ENCODE results near the gene SV2B.

The SV2B gene

GRCh38 chr15:91234759-91235158 lies 134.7 kb downstream of the SV2B start:
- no peak for DNase-seq

DNA sequence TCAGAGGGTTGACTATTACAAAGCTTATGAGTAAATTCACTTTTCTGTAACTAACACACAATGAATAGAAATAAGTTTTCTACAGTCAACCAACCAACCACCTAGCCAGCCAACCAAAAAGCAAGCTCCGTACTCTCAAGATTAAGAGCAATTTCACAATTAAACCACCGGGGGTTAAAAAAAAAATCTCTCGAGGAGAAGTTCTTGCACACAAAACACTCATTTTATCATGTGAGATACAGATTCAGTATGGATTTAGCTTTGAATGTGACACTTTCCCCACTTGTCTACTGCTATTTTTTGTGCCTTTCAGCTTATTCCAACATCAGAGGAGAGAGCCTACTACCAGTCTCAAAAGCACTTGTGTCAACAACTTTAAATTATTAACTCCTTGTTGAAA lies 135.3 kb downstream of the SV2B start:
- no peak for DNase-seq

DNA sequence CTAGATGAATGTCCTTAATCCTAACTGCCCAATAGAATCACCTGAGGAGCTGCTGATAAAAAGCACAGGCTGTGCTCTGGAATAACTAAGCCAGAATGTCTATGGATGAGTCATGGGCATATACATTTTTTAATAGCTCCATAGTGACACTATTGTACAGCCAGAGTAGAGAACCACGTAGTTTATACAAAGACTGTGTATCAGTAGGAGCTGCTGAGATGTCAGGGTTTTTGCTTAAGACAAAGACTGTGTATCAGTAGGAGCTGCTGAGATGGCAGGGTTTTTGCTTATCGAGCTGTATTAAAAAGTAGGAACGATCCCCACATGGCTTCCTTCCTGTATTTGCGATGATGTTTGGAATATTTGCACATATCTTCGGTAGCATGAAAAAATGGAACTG lies 137.4 kb downstream of the SV2B start:
- no peak for DNase-seq

GRCh38 chr15:91238644-91239425 lies 138.8 kb downstream of the SV2B start:
- no peak for DNase-seq

DNA sequence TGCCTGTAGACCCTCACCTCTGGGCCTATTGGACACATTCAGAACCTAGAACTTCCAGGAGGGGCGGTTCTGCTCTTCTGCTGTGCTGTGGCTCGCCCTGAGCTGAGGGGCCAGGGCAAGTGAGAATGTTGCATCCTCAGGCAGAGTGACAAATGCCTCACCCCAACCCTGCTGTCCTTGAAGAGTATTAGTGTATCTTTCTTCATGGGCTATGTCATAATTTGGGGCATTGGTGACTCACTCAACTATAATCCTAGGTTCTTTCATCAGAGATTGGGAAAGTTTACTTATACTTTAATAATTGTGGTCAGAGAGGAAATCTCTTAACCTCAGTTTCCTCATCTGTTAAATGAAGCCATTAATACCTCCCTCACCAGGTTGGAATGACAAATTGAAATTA lies 143.8 kb downstream of the SV2B start:
- DNase-seq, result no peak

GRCh38 chr15:91244919-91245318 lies 144.9 kb downstream of the SV2B start:
- DNase-seq, result no peak

DNA sequence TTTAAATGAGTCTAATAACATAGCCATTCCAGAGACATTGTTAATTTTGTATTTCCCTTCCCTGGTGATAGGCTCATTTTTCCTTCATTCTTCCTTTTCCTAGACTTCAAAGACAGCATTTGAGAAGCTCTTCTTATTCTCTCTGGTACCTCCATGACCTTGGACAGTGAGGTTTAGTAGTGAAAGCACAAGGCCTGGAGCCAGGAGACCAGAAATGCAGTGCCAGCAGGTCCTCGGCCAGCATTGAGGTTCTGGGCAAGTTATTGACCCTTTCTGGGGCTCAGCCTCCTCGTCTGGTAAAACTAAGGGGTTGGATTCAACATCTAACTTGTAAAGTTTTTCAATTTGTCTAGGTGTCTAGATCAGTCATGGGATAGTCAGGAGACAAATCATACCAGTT lies 146.9 kb downstream of the SV2B start:
- no peak for DNase-seq

DNA sequence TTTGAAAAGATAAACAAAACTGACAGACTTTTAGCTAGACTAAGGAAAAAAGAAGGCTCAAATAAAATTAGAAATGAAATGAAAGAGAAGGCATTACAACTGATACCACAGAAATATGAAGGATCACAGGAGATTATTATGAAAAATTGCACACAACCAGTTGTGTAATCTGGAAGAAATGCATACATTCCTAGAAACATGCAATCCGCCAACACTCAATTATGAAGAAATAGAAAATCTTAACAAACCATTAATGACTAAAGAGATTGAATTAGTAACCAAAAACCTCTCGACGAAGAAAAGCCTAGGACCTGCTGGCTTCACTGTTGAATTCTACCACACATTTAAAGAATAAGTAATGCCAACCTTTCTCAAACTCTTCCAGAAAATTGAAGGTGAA lies 149.5 kb downstream of the SV2B start:
- no peak for DNase-seq

GRCh38 chr15:91252322-91252721 lies 152.3 kb downstream of the SV2B start:
- no peak for DNase-seq

- DNase-seq, result no peak
These were observed 152.7 kb downstream of the SV2B start for GRCh38 chr15:91252756-91253155.

- DNase-seq, result no peak
These were observed 153.5 kb downstream of the SV2B start for GRCh38 chr15:91253605-91254004.

GRCh38 chr15:91254766-91255165 lies 154.7 kb downstream of the SV2B start:
- DNase-seq, result no peak

GRCh38 chr15:91255670-91256192 lies 155.7 kb downstream of the SV2B start:
- peak; percentile 77 for DNase-seq

DNA sequence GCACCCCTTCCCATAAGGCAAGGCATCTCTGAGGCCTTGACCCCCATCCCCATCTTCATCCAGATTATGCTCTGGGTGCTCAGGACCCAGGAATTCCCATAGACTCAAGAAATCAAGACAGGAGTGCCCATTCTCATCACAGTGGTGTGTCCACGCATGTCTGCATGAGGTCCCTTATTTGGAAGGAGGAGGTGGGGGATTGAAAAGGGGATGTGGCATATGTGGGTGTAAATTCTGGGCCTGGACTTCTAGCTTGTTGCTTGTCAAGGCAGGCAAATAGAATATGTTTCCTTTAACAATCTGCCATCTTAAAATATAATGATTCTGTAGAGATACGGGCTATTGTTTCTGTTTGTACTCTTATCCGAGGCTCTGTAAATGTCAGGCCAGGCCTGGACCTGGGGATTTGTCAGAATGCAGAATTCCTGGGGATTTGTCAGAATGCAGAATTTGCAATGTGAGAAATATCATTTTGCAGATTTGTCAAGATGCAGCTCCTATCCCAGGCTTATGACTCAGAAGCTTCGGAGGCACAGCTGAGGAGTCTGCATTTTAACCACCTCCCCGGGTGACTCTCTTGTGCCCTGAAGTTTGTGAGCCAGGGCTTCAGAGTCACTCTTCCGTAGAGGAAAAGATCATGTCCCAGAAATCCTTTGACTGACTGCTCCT lies 157.8 kb downstream of the SV2B start:
- no peak for DNase-seq

DNA sequence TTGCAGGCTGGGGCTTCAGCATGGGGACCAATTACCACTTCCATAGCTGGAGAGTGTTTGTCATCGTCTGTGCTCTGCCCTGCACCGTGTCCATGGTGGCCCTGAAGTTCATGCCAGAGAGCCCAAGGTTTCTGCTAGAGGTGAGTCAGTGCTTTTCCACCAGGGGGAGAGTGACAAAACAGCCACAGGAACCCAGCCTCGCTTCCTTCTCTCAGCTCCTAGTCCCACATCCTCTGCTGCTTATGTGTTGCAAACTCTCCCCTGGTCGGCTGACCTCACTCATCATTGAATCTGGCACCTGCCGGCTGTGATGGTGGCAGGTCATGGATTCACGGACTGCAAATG lies 158.3 kb downstream of the SV2B start:
- no peak for DNase-seq

DNA sequence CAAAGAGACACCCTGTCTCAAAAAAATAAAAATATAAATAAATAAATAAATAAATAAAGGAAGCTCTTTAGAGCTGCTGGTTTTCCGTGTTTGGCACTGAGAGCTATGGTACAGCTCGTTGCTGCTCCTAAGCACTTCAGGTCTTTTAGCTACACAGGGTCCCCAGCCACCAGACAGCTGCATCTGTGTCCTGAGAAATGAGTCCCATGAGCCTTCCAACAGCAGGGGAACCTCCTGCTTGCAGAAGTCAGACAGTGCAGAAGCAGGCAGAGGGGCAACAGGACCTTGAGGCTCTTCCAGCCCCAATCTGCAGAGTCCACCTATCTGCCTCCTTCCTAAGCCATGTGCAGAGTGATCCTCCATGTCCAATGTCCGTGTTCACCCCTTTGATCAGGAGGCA lies 159.0 kb downstream of the SV2B start:
- DNase-seq, result peak; percentile 15

- no peak for DNase-seq
These were observed 161.3 kb downstream of the SV2B start for GRCh38 chr15:91261345-91261744.

- DNase-seq, result no peak
These were observed 163.8 kb downstream of the SV2B start for GRCh38 chr15:91263632-91264531.

GRCh38 chr15:91264651-91265351 lies 164.7 kb downstream of the SV2B start:
- DNase-seq, result no peak

DNA sequence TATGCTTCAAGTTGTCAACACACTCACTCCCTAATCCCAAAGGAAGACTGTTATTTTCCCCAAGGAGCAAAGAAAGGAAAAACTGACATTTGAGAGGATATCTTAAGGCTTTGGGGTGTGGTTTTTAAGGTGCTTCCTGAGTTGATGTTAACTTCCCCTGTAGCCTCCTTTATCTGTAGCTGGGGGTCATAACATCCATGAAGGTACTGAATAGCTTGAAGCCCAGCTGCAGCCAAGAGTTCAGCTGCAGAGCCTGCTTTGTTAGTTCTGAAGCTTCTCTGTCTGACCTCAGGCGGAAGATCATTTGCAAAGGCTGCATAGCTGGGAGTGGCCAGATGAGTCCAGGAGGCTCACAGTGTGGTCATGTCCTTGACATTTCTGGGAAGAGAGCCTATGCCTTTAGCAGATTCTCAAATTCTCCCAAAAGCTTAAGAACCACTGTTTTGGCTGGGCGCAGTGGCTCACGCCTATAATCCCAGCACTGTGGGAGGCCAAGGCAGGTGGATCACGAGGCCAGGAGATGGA lies 165.4 kb downstream of the SV2B start:
- no peak for DNase-seq

GRCh38 chr15:91268510-91268909 lies 168.5 kb downstream of the SV2B start:
- no peak for DNase-seq

DNA sequence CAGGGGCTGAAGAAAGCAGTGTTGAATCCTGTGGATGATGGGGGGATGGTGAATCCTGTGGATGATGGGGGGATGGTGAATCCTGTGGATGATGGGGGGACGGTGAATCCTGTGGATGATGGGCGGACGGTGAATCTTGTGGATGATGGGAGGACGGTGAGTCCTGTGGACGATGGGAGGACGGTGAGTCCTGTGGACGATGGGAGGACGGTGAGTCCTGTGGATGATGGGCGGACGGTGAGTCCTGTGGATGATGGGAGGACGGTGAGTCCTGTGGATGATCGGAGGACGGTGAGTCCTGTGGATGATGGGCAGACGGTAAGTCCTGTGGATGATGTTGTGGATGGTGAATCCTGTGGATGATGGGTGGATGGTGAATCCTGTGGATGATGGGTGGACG lies 170.7 kb downstream of the SV2B start:
- no peak for DNase-seq

Measured in NCI-H2171 treated with DMSO at 0.1 percent for 48 hours (cell line).